Colonic mucosa (tissue), 4 donors: ENCODE data around the gene DGKZ. TPM values are rescaled to one million over a fixed set of nuclear protein-coding genes. Genes with fewer than 3 reads are reported as not detected.

Experiments
- DNase-seq: peaks from one replicate; pipeline ENCODE4 v3.0.0-alpha.2; 2020
- H3K27ac ChIP-seq: fragments of 200-600 bp; one replicate; pipeline ENCODE4 v1.8.0; 2021
- H3K27me3 ChIP-seq: fragments of 200-600 bp; one replicate; pipeline ENCODE4 v1.8.0; 2021
- H3K36me3 ChIP-seq: fragments of 200-600 bp; one replicate; pipeline ENCODE4 v1.8.0; 2021
- H3K4me1 ChIP-seq: fragments of 200-600 bp; one replicate; pipeline ENCODE4 v1.8.0; 2021; ENCODE audit warnings: mild to moderate bottlenecking
- H3K4me3 ChIP-seq: fragments of 200-600 bp; one replicate; pipeline ENCODE4 v1.8.0; 2021
- H3K9ac ChIP-seq, 2 donors: one replicate each; pipeline ENCODE4 v1.7.0; 2013; ENCODE audit warnings: control low read depth in 2 of 2, low read depth in 2 of 2, low read length in 2 of 2
- H3K9me3 ChIP-seq: fragments of 200-600 bp; one replicate; pipeline ENCODE4 v1.8.0; 2021
- intact Hi-C: fragments of 100-400 bp; cut with DNase I; formaldehyde crosslinking; loops from one replicate; pipeline ENCODE4 v1.14.1; 2022
- total RNA-seq, 2 donors: library from RNA; stranded (reverse); fragmentation: NEBNext Ultra II Directional in 1 of 2; extraction: Animal tissue kit (Norgen Biotek cat#: 25700) in 1 of 2; gene quantifications; one replicate each; pipeline ENCODE4 v1.2.1, GENCODE V29; 2021
- TF ChIP-seq, protein P1 (sequence below): fragments of 200-600 bp; IDR thresholded peaks from one replicate; pipeline ENCODE4 v1.8.0; 2022; ENCODE audit warnings: antibody characterized with exemption, mild to moderate bottlenecking
- donor health status: healthy.
- donor health status: DM: no; HTN: no; CAD: no.
- donor health status: DM: no; HTN: no; CAD: no.

Gene DGKZ
- total RNA-seq, 2 donors from 2014 or later = 42.7 to 83.8 TPM

- TF ChIP-seq, protein P1, sequence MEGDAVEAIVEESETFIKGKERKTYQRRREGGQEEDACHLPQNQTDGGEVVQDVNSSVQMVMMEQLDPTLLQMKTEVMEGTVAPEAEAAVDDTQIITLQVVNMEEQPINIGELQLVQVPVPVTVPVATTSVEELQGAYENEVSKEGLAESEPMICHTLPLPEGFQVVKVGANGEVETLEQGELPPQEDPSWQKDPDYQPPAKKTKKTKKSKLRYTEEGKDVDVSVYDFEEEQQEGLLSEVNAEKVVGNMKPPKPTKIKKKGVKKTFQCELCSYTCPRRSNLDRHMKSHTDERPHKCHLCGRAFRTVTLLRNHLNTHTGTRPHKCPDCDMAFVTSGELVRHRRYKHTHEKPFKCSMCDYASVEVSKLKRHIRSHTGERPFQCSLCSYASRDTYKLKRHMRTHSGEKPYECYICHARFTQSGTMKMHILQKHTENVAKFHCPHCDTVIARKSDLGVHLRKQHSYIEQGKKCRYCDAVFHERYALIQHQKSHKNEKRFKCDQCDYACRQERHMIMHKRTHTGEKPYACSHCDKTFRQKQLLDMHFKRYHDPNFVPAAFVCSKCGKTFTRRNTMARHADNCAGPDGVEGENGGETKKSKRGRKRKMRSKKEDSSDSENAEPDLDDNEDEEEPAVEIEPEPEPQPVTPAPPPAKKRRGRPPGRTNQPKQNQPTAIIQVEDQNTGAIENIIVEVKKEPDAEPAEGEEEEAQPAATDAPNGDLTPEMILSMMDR = no peak
- no peaks in the 10 kb centered on the region for H3K36me3 ChIP-seq
- H3K27ac ChIP-seq = no peak overlapping the region
- DNase-seq = no peak
- H3K4me1 ChIP-seq = peaks cover 3% of the 10 kb centered on the region
- H3K9me3 ChIP-seq = no peaks in the 10 kb centered on the region
- no peak overlapping the region for H3K4me3 ChIP-seq
- H3K27me3 ChIP-seq = no peaks in the 10 kb centered on the region
- intact Hi-C loops = loop anchor here (5.0 kb wide), 1 partner anchor 127 kb away; no protein-coding TSS in a partner anchor
- no peak overlapping the region for H3K9ac ChIP-seq
Measured at GRCh38 chr11:46364791-46365190, 17.5 kb downstream of the DGKZ start.

DNA sequence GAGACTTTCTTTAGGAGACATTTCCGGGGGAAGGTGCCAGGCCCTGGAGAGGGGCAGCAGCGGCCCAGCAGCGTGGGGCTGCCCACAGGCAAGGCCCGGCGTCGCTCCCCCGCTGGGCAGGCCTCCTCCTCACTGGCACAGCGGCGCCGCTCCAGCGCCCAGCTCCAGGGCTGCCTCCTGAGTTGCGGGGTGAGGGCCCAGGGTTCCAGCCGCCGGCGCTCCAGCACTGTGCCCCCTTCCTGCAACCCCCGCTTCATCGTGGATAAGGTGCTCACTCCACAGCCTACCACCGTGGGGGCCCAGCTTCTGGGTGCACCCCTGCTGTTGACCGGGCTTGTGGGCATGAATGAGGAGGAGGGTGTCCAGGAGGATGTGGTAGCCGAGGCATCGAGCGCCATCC, 19.0 kb downstream of the DGKZ start:
- no peaks in the 10 kb centered on the region for H3K36me3 ChIP-seq
- DNase-seq = no peak
- intact Hi-C loops = loop anchor here (5.0 kb wide), 1 partner anchor 129 kb away; no protein-coding TSS in a partner anchor
- no peaks in the 10 kb centered on the region for H3K27me3 ChIP-seq
- H3K4me1 ChIP-seq = peaks cover 3% of the 10 kb centered on the region
- TF ChIP-seq, protein P1 = no peak
- H3K27ac ChIP-seq = no peak overlapping the region
- no peak overlapping the region for H3K4me3 ChIP-seq
- H3K9ac ChIP-seq = no peak overlapping the region
- no peaks in the 10 kb centered on the region for H3K9me3 ChIP-seq

GRCh38 chr11:46366661-46367161, 19.4 kb downstream of the DGKZ start:
- H3K4me1 ChIP-seq = peaks cover under 1% of the 10 kb centered on the region
- no peaks in the 10 kb centered on the region for H3K36me3 ChIP-seq
- intact Hi-C loops = loop anchor here (5.0 kb wide), 1 partner anchor 129 kb away; no protein-coding TSS in a partner anchor
- H3K27me3 ChIP-seq = no peaks in the 10 kb centered on the region
- no peak overlapping the region for H3K27ac ChIP-seq
- H3K4me3 ChIP-seq = no peak overlapping the region
- TF ChIP-seq, protein P1 = no peak
- DNase-seq = no peak
- no peak overlapping the region for H3K9ac ChIP-seq
- H3K9me3 ChIP-seq = no peaks in the 10 kb centered on the region

- Histone ChIP-seq H3K9ac (peak overlapping the region in 1 of 2 donors; percentile 35), H3K27ac (no peak overlapping the region), H3K4me3 (no peak overlapping the region), H3K27me3 (no peaks in the 10 kb centered on the region), H3K36me3 (no peaks in the 10 kb centered on the region), H3K9me3 (no peaks in the 10 kb centered on the region), H3K4me1 (no peaks in the 10 kb centered on the region)
- TF ChIP-seq, protein P1 = peak; percentile 81
- peak; percentile 77 for DNase-seq
- intact Hi-C loops = loop anchor here (5.0 kb wide), 1 partner anchor 130 kb away; no protein-coding TSS in a partner anchor
Measured at GRCh38 chr11:46367244-46367915, 20.1 kb downstream of the DGKZ start.

DNA sequence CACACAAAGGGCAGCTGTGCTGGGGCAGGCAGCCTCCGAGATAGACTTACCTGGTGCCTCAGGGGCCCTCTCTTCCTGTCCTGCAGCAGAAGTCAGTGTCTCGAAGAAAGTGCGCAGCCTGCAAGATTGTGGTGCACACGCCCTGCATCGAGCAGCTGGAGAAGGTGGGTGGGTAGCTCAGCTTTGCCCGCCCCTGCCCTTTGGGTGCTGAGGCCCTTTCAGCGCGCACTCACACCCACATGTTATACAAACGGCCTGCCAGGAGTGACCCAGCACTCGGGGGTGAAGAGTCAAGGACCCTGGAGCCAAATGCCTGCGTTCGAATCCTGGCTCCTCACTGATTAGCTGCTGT, 20.6 kb downstream of the DGKZ start:
- H3K4me3 ChIP-seq = no peak overlapping the region
- intact Hi-C loops = loop anchor here (5.0 kb wide), 1 partner anchor 131 kb away; no protein-coding TSS in a partner anchor
- H3K4me1 ChIP-seq = no peaks in the 10 kb centered on the region
- H3K36me3 ChIP-seq = no peaks in the 10 kb centered on the region
- no peak overlapping the region for H3K27ac ChIP-seq
- TF ChIP-seq, protein P1 = no peak
- DNase-seq = no peak
- H3K27me3 ChIP-seq = no peaks in the 10 kb centered on the region
- H3K9ac ChIP-seq = peak overlapping the region in 1 of 2 donors; percentile 35
- H3K9me3 ChIP-seq = no peaks in the 10 kb centered on the region
